ENCODE results near the gene NT5DC1. TPM values are rescaled to one million over a fixed set of nuclear protein-coding genes. Genes with fewer than 3 reads are reported as not detected.

Gene NT5DC1
- total and polyA plus RNA-seq, 9 donors = 5.1 to 33.9 (median 27.0) TPM

- H3K4me1 ChIP-seq (ENCODE audit: insufficient read depth) = no peaks in the 10 kb centered on the region
- intact Hi-C loops (cut with DNase I) = no loop called here
- TF ChIP-seq POLR2A (IDR thresholded peaks at IDR 0.05) = no peak
- TF ChIP-seq, protein P1, sequence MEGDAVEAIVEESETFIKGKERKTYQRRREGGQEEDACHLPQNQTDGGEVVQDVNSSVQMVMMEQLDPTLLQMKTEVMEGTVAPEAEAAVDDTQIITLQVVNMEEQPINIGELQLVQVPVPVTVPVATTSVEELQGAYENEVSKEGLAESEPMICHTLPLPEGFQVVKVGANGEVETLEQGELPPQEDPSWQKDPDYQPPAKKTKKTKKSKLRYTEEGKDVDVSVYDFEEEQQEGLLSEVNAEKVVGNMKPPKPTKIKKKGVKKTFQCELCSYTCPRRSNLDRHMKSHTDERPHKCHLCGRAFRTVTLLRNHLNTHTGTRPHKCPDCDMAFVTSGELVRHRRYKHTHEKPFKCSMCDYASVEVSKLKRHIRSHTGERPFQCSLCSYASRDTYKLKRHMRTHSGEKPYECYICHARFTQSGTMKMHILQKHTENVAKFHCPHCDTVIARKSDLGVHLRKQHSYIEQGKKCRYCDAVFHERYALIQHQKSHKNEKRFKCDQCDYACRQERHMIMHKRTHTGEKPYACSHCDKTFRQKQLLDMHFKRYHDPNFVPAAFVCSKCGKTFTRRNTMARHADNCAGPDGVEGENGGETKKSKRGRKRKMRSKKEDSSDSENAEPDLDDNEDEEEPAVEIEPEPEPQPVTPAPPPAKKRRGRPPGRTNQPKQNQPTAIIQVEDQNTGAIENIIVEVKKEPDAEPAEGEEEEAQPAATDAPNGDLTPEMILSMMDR (IDR thresholded peaks at IDR 0.05) = peak in 2 of 3 donors; percentile 15 to 20
- no peaks in the 10 kb centered on the region for H3K9me3 ChIP-seq
- no peak overlapping the region for H3K4me3 ChIP-seq
- H3K27ac ChIP-seq = no peak overlapping the region
- no peak for DNase-seq
- 34 to 44% (median 37%) methylated on average over 3 of the region's 3 CpGs for WGBS, 3 donors
- no peaks in the 10 kb centered on the region for H3K27me3 ChIP-seq
- H3K36me3 ChIP-seq = no peaks in the 10 kb centered on the region
These were observed 117.5 kb downstream of the NT5DC1 start for GRCh38 chr6:116218172-116218633.

DNA sequence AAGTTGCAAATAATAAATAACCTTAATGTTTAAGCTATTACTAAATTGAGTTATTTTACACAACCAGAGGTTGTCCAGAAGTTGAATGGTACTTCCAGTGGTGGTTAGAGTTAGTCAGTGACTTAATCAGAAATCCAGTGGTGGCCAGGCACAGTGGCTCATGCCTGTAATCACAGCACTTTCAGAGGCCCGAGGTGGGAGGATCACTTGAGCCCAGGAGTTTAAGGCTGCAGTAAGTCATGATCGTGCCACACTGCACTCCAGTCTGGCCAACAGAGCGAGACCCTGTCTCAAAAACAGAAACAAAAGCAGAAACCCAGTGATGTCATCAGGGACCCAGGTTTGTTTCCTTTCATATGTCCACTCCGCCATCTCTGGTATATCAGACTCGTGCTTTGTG lies 118.2 kb downstream of the NT5DC1 start:
- WGBS, 3 donors = 71 to 87% (median 78%) methylated on average over 5 of the region's 5 CpGs
- no peak overlapping the region for H3K4me3 ChIP-seq
- no peaks in the 10 kb centered on the region for H3K9me3 ChIP-seq
- TF ChIP-seq POLR2A (IDR thresholded peaks at IDR 0.05) (no peak), EP300 (IDR thresholded peaks at IDR 0.05) (no peak)
- TF ChIP-seq, protein P1 (IDR thresholded peaks at IDR 0.05) = no peak
- no peaks in the 10 kb centered on the region for H3K36me3 ChIP-seq
- intact Hi-C loops (cut with DNase I) = no loop called here
- H3K4me1 ChIP-seq (ENCODE audit: insufficient read depth) = no peaks in the 10 kb centered on the region
- no peak for DNase-seq
- H3K27ac ChIP-seq = no peak overlapping the region
- H3K27me3 ChIP-seq = no peaks in the 10 kb centered on the region

GRCh38 chr6:116221067-116221466 lies 120.4 kb downstream of the NT5DC1 start:
- Histone ChIP-seq H3K27me3 (no peaks in the 10 kb centered on the region), H3K4me1 (ENCODE audit: insufficient read depth) (no peaks in the 10 kb centered on the region), H3K36me3 (no peaks in the 10 kb centered on the region), H3K9me3 (no peaks in the 10 kb centered on the region), H3K27ac (no peak overlapping the region), H3K4me3 (no peak overlapping the region)
- 50 to 68% (median 52%) methylated on average over 3 of the region's 3 CpGs for WGBS, 3 donors
- DNase-seq = no peak
- TF ChIP-seq POLR2A (IDR thresholded peaks at IDR 0.05) = no peak
- TF ChIP-seq EP300 (IDR thresholded peaks at IDR 0.05) = no peak
- TF ChIP-seq, protein P1 (IDR thresholded peaks at IDR 0.05) = no peak
- intact Hi-C loops (cut with DNase I) = no loop called here

GRCh38 chr6:116221911-116222310 lies 121.3 kb downstream of the NT5DC1 start:
- DNase-seq = no peak
- Histone ChIP-seq H3K4me3 (no peak overlapping the region), H3K27ac (no peak overlapping the region), H3K36me3 (no peaks in the 10 kb centered on the region), H3K9me3 (no peaks in the 10 kb centered on the region), H3K4me1 (ENCODE audit: insufficient read depth) (no peaks in the 10 kb centered on the region), H3K27me3 (no peaks in the 10 kb centered on the region)
- intact Hi-C loops (cut with DNase I) = no loop called here
- TF ChIP-seq POLR2A (IDR thresholded peaks at IDR 0.05) (no peak), EP300 (IDR thresholded peaks at IDR 0.05) (no peak)
- WGBS, 3 donors = 90 to 98% (median 97%) methylated on average over 2 of the region's 2 CpGs

DNA sequence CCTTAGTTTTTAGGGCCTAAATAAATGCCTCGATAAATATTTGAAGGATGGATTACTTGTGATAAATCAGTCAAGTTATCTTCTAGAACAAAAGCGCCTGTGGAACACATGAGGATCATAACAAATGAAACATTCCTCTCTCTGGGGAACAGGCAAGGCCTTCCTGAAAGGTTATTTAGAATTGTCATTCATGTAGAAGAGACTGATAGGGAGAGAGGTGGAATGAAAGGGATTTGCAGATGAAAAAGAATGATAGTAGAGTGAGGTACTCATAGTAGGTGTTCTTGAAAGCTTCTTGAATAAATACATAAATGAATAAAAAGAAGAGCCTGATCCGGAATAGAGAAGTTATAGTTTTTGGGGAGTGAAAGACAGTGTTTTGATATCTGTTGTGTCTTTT lies 122.7 kb downstream of the NT5DC1 start:
- H3K4me1 ChIP-seq (ENCODE audit: insufficient read depth) = no peaks in the 10 kb centered on the region
- H3K9me3 ChIP-seq = no peaks in the 10 kb centered on the region
- no peaks in the 10 kb centered on the region for H3K36me3 ChIP-seq
- no peak for DNase-seq
- intact Hi-C loops (cut with DNase I) = no loop called here
- no peak overlapping the region for H3K27ac ChIP-seq
- 84 to 90% (median 86%) methylated on average over 3 of the region's 3 CpGs for WGBS, 3 donors
- TF ChIP-seq, protein P1 (IDR thresholded peaks at IDR 0.05) = no peak
- no peak for TF ChIP-seq POLR2A (IDR thresholded peaks at IDR 0.05)
- TF ChIP-seq EP300 (IDR thresholded peaks at IDR 0.05) = no peak
- no peak overlapping the region for H3K4me3 ChIP-seq
- no peaks in the 10 kb centered on the region for H3K27me3 ChIP-seq
